Stimulated activated naive CD8-positive, alpha-beta T cell treated with anti-CD3 and anti-CD28 coated beads, Interleukin-15, amount 100 ng/mL, for 72 hours (primary cell): ENCODE measurements around the gene EVI2A.

ENCODE experiments used
- ATAC-seq: fragments of 150-1000 bp; cut with Tn5 transposase; 2 replicates; pipeline ENCODE4 v1.10.0; 2021; ENCODE audit warnings: mild to moderate bottlenecking, moderate library complexity
- DNase-seq, 2 donors: peaks; one replicate each; pipeline ENCODE4 v3.0.0; 2021 to 2022
- H3K27ac Mint-ChIP-seq, 2 donors: one replicate each; pipeline ENCODE4 v1.8.0; 2022; ENCODE audit warnings: mild to moderate bottlenecking in 2 of 2, mixed read lengths in 2 of 2, moderate library complexity in 2 of 2
- H3K27me3 Mint-ChIP-seq: one replicate; pipeline ENCODE4 v1.8.0; 2022; ENCODE audit warnings: mixed read lengths
- H3K4me1 Mint-ChIP-seq: one replicate; pipeline ENCODE4 v1.8.0; 2022; ENCODE audit warnings: mild to moderate bottlenecking, mixed read lengths
- H3K4me3 Mint-ChIP-seq, 2 donors: one replicate each; pipeline ENCODE4 v1.8.0; 2022; ENCODE audit warnings: mild to moderate bottlenecking in 2 of 2, mixed read lengths in 2 of 2, moderate library complexity in 1 of 2
- H3K9me3 Mint-ChIP-seq, 2 donors: one replicate each; pipeline ENCODE4 v1.8.0; 2022; ENCODE audit warnings: mixed read lengths in 2 of 2

EVI2A gene

GRCh38 chr17:31269578-31269983, 51.8 kb downstream of the EVI2A start:
- Mint-ChIP-seq H3K9me3 (no peaks in the 10 kb centered on the region), H3K4me1 (no peaks in the 10 kb centered on the region), H3K27ac (no peak overlapping the region), H3K4me3 (no peak overlapping the region), H3K27me3 (no peaks in the 10 kb centered on the region)
- ATAC-seq: no peak
- no peak for DNase-seq

GRCh38 chr17:31269036-31269577, 52.3 kb downstream of the EVI2A start:
- no peaks in the 10 kb centered on the region for H3K9me3 Mint-ChIP-seq
- no peak overlapping the region for H3K4me3 Mint-ChIP-seq
- DNase-seq (no peak), ATAC-seq (no peak)
- no peaks in the 10 kb centered on the region for H3K27me3 Mint-ChIP-seq
- no peak overlapping the region for H3K27ac Mint-ChIP-seq
- no peaks in the 10 kb centered on the region for H3K4me1 Mint-ChIP-seq
